HG03571 (cell line): ENCODE measurements around the gene AATK.

ENCODE experiments used
- ATAC-seq: cut with Tn5 transposase; IDR thresholded peaks from one replicate; pipeline ENCODE4 v1.9.1; 2021; ENCODE audit not compliant: unreplicated experiment

Gene AATK

DNA sequence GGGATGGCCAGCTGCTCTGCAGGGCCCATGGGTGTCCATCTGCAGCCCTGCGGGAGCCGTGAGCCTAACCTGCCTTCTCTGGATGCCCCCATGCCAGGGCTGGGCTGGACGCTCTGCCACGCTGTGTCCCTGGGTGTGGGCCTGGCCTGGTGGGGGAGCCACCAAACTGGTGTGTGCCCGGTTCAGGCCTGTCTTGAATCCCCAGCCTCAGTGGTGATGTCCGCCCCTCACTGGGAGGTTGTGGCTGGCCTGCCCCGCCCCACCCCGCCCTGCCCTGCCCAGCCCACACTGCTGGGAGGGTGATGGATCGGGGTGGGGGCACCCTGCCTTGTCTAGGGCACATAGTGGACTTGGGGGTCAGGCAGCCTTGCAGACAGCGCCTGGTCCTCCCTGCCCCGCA, 50.8 kb downstream of the AATK start:
- ATAC-seq: no peak

DNA sequence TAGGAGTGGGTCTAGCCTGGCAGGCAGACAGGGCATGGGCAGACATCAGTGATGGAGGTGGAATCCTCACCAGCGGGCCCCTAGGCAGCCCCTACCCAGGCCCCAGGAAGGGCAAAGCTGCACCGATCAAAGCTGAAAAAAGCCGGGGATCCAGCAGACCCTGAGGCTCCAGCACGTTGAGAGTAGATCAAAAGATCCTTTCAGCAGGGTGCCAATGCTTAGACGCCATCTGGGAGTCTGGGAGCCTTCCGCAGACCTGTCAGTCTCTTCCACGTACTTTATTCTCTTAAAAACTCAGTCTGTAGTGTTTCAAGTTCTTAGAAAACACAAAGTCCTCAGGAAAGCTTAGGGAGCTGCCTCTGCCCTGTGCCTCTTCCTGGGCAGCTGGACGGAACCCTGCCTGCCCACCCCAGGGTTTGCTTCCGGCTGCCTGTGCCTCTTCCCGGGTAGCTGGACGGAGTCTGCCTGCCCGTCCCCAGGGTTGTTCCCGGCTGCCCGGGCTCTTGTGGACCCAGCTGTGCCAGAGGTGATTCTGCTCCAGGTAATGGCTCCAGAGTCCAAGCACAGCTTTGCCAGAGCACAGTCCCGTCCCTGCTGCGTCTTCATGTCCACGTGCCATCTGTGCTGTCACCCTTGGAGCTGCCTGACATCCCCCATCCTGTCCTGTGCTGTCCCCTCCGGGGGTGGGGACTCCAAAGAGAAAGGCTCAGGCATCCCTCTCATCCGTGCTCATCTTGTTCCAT, 51.5 kb downstream of the AATK start:
- ATAC-seq: no peak

DNA sequence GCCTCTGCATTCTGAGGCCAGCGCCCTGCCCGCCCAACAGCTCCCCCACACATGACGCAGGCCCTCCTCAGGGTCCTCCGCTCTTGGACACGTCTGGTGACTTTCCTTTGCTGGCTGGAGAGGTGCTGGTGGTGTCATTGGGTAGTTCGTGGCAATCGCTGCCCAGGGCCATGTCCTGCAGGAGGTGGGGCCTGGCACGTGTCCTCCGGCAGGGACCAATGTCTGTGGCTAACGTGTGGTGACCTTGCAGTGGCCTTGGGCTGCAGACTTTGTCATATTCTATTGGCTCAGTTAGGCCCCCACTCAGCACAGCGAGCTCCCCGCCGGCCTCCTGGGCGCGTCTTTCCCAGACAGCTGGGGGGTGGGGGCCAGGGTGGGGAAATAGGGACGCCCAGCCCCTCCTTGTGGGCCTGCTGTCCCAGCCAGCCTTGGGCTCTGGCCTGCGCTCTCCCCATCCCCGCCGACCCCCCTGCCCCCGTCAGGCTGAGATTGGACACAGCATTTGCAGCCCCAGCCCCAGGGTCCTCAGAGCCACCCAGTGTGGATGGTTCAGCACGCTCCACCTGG, 52.8 kb downstream of the AATK start:
- ATAC-seq: no peak

DNA sequence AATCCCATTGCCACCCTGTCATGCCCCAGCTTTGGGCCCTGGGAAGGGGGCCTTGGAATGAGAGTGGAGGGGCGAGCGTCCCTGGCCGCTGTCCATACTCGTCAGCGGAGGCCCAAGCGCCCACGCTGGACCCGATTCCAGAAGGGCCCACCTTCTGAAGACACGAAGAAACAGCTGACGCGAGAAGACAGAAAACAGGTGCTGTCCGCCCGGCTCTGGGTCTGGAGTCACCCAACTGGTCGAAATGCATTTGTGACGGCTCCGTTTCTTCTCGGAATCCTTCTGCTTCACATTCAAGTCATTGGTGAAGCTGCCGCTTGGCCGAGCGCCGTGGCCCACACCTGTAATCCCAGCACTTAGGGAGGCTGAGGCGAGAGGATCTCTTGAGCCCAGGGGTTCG, 53.6 kb downstream of the AATK start:
- no peak for ATAC-seq

DNA sequence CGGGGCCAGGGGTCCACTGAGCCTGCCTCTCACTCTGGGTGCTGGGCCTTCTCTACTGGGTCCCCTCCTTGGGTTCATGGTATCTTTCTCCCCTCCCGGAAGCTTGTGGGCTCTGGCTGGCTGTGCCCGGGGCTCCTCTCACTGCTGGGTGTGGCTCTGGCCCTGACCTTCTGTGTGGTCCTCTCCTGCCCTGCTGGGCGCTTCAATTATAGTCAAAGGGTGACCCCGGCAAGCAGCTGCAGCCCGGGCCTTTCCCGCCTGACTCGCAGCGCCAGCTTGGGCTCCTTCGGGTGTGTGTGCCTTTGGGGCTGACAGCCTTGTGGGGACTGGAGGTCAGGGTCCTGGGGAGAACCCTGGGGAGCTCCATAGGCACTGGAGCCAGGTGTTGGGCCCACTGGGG, 55.0 kb downstream of the AATK start:
- no peak for ATAC-seq

DNA sequence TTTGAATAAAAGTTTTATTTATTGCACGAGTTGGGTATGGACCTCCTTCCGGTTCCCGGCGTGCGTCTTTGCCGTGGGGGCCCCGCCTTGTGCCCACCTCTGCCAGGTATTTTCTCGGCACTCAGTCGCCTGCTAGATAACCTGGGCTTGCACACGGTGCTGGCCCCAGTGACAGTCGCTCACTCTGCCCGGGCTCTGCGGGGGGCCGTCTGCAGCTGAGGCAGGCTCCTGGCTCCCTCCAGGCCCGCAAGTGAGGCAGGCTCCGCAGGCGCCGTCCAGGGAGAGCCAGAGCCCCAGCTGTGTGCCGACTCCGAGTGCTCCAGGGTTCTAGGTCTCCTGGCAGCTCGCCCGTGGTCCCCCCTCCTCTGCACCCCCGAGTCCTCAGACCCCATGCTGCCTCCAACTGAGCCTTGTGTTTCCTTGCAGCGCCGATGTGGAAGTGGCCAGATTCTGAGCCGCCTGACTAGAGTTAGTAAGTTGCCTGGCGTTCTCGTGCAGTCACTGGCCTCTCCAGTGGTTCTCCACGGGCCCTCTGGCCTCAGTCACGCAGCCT, 55.5 kb downstream of the AATK start:
- ATAC-seq: no peak

DNA sequence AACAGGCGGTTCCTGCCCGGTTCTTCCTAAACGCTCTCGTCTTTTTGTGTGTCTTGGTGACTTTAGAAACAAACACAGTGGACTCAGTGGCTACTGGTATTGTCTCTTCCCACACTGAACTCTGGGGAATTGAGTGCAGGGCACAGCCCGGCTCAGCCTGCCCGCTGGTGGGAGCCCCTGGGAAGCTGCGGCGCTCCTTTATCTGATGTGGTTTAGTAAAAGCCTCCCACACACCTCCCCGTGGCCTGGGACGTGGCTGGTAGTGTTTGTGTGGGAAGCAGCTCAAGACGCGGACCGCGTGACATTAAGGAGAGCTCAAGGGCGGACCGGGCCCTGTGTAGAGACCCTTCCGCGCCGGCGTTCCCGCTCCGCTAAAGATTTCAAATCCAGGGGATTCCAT, 56.1 kb downstream of the AATK start:
- no peak for ATAC-seq

DNA sequence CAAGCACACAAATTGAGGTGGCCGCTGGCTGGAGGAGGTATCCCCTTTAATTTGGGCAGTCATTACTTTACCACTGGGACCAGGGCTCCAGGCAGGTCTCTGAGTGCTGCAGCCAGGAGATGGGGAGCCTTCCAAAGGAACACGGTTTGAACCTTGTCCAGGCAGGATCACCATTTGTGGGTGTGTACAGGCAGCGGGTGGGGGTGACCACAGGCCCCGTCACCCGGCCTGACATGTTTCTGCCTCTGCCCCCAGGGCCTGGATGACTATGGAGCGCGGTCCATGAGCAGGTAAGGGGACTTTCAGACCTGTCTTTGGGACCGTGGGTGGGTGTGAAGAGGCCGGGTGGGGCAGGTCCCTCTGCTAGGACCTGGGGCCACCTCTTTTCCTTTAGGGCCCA, 57.8 kb downstream of the AATK start:
- no peak for ATAC-seq

DNA sequence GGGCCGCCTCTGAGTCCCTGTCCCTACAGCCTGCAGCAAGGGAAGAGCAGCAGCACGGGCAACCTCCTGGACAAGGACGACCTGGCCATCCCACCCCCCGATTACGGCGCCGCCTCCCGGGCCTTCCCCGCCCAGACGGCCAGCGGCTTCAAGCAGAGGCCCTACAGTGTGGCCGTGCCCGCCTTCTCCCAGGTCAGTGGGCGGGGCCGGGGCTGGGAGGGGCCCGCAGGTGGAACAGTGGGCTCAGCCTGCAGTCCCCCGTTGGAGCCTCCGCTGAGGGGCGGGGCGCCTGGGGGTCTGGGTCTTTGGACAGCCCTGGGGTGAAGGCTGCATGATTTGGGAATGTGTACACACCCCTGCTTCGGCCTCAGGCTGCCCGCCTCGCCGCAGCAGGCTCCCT, 59.3 kb downstream of the AATK start:
- no peak for ATAC-seq

DNA sequence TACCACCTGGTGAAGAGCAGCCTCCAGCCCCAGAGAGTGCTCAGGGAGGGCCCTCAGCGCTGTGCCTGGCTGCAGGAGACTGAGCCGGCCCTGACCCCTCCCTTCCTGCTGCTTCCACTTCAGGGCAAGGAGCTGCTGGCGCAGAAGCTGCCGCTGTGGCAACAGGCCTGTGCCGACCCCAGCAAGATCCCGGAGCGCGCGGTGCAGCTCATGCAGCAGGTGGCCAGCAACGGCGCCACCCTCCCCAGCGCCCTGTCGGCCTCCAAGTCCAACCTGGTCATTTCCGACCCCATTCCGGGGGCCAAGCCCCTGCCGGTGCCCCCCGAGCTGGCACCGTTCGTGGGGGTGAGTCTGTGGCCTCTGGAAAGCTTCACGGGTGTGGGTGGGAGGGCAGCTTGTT, 62.6 kb downstream of the AATK start:
- no peak for ATAC-seq

DNA sequence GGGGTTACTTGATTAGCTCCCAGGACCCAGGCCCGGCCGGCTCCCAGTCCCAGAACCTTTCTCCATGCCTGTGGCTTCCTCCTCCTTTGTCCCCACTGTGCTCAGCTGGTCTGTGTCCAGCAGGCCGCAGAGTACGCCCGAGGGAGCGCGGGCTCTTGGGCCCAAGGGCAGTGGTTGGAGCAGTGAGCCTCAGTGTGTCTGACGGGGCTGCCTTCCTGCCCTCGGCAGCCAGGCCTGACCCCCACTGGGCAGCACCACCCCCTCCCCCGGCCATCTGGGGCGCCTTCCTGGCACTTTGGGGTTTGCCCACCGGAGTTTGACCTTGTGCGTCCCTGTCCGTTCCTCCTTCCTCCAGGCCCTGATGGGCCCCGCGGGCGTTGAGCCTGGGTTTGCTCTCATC, 63.2 kb downstream of the AATK start:
- ATAC-seq: no peak

DNA sequence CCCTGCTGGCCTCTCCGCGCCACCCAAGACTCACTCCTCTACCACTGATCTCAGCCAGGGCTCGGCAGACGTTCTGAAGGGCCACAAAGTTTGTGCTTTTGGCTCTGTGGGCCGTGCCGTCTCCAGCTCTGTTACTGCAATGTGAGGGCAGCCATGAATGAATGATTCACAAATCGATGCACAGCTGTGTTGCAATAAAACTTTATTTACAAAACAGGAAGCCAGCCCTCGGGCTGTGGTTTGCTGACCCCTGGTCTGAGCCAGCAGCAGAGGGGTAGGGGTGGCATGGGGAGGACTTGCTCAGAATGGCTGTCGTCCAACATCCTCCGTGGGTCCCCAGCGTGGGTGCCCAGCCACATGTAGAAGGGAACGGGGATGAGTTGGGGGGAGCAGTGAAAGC, 63.7 kb downstream of the AATK start:
- ATAC-seq: no peak

DNA sequence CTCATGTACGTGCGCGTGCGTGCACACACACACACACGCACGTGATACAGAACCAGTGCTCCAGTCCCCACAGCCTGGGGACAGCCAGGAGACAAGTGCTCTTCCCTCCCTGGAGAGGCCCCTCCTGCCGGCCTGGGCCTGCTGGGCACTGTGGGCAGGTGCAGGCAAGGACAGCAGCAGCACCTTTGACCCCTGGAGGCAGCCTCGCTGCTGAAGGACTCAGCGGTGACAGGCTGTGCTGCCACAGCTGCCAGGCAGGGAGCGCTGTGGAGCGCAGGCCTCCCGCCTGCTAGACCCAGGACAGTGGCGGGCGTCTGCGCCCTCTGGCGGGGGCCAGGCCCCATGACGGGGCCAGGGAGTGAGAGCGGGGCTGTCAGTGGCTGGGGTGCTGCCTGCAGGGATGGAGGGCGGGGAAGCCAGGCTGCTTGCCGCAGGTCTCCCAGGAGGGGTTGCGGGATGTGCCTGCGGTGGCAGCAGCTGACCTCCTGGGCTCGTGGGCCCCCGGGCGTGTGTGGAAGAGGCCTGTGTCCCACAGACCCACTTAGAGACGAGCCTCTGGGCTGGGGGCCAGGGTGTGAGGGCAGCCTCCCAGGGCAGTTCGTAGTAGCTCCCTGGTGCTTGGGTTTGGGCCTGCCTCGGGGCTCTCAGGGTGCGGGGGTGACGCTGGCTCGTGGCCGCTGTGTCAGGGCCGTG, 64.3 kb downstream of the AATK start:
- ATAC-seq: peak; percentile 76

DNA sequence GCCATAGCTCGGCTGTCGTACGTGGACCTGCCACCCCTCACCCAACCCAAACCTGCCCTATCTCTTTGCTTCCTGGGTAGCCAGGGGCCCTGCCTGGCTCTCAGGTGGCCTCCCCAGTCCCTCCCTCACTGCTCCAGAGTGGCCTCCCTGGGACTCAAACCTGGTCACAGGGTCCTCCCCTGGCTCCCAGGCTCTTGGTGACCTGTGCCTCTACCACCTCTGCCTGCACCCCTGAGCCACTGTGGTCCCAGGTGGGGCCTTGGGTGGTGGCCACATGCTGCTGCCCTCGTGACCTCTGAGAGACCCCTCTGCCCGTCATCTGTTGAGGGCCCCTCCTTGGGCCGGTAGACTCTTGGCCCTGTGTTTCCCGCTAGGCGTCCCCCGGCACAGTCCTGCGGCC, 65.4 kb downstream of the AATK start:
- no peak for ATAC-seq

DNA sequence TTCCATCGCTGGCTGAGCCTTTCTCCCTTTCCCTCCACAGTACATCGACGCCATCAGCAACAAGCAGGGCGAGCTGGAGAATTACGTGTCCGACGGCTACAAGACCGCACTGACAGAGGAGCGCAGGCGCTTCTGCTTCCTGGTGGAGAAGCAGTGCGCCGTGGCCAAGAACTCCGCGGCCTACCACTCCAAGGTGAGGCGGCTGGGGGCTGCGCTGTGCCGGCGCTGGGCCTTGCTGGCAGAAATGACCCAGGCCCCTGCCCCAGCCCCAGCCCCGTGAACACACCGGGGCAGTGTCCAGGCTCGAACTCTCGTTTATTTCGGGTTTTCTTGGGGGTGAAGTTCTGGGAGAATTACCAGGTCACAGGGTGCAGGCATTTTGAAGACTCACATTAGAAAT, 66.1 kb downstream of the AATK start:
- ATAC-seq: no peak

DNA sequence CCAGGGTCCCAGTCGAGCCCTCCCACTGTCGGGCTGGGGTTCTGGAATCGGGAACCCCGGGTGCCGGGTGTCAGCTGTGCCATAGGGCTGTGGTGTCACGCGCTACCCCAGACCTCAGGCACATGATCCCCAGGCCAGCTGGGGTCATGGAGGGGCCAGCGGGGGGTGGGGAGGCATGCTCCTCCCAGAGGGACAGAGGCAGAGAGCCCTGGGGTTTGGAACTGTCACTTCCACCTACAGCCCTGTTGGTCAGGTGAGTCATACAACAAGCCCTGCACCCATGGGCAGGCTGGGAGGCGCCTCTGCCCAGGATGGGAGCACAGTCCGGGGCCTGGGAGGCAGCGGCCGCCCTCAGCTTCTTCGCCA, 68.1 kb downstream of the AATK start:
- ATAC-seq: no peak

DNA sequence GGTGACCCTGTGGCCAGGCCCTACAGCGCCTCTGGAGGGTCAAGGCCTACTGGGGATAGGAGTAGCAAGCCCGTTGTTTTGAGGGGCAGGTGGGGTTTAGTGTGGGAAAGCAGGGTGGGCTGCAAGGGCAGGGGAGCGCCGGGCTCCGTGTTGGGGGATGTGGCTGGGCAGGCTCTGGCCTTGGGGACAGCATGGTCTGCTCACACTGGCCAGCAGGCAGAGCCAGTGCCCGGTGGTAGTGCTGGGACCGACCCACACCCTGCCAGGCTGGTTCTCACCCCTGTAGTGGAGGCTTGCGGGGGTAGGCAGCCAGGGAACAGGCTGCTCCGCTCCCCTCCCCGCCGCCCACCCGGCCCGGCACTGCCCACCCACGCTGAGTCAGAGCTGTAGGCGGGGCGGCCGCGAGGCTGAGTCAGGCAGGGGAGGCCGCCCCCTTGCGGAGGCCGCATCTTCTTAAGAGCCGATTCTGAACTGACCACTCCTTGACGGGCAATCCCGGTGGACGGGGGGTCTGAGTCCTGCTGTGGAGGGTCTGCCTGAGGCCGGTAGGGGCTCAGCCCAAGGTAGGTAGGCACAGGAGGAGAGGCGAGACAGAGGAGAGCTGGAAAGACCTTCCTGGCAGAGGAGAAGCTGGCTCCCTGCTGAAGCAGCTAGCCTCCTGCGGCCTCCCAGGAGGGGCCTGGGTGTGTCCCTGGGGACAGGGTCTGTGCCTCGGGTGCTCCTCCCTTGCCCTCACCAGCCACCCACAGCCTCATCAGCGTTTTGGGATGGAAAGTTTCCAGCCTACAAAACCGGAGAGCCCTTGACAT, 68.7 kb downstream of the AATK start:
- no peak for ATAC-seq

DNA sequence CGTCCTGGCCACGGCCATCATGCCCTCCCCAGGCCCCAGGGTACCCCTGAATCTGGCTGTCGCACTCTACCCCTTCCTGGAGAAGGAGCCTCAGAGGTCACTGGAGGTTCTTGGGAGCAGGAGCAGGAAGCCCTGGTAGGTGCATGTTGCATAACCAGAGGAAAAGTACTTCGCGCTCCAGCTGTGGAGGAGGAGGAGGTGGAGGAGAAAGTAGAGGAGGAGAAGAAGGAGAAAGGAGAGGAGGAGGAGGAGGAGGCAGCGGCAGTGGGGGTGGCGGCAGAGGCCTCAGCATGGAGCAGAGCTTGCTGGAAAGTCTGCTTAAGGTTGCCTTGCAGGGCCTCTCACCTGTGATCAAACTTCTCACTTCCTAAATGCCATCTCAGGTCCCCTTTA, 69.3 kb downstream of the AATK start:
- ATAC-seq: no peak

DNA sequence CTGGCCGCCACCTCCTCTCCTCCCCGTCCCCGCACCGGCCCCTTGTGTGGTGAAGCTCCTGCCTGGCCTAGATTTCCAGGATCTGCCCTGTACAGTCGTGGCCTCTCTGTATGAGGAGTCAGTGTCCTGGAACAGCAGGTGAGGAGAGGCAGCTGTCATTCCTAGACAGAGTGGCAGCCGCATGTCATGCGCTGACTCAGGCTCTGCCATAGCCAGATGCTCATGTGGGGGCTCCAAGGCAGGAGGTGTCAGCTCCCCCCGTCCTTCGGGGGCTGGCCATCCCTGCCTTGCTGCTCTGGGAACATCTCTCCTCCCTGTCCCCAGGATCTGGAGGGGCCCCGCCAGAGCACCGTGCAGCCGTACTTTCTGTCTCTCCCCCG, 70.6 kb downstream of the AATK start:
- ATAC-seq: no peak

DNA sequence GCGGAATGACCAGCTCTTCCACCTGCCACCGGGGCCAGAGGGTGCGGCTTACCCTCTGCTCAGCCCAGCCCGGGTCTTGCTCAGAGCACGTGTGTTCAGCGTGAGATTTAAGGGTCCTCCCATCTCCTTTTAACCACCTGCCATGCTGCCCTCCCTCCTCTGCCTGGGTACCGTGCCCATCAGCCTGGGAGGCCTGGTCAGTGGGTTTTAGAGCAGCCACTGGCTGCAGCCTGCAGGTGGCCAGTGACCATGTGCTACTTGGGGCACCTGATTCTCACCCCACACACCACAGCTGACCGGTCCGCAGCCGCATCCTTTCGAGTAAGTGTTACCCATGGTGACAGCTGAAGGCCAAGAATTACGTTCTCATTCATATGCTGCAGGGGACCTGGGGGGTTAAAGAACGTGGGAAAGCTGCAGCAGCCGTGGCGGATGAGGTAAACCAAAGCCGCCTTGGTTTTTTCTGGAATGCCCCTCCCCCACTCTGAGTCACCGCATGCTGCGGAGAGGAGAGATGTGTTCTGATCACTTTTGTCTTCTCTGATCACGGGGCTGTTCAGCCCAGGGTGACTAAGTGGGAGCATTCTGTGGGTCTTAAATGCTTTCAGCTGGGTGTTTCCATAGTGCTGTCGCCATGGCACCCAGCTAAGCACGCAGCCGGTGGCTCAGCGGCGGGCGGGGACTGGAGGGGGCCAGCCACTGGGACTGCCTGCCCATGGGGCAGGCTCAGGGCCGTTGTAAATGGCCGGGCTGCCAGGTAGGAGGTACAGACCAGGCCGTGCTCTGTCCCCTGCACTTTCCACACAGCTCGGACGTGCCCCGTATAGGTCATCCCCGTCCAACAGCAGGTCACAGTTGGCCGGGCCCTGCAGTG, 71.3 kb downstream of the AATK start:
- no peak for ATAC-seq
